ENCODE measurements around the gene PTPRD. TPM values are rescaled to one million over a fixed set of nuclear protein-coding genes. Genes with fewer than 3 reads are reported as not detected.

PTPRD gene
- total RNA-seq, 1 experiment from 2014 or later: not detected

GRCh38 chr9:8605096-8605495, 2007.7 kb downstream of the PTPRD start:
- intact Hi-C loops (cut with micrococcal nuclease; ENCODE audit: unreplicated experiment) (no loop called here), in situ Hi-C loops (cut with HindIII; ENCODE audit: low pct_unique_long_range_greater_than_20kb, low sequenced_read_pairs) (no loop called here)
- ChIA-PET CTCF (no interaction called here), POLR2A (no interaction called here)
- DNase-seq (ENCODE audit: low read depth, low spot score) (no peak), ATAC-seq (no peak)
- Histone ChIP-seq H3K9me3 (ENCODE audit: control insufficient read depth, insufficient read depth, low read depth, low read length) (no peaks in the 10 kb centered on the region), H3K4me1 (ENCODE audit: control insufficient read depth, insufficient read depth, low read length) (no peaks in the 10 kb centered on the region), H3K27me3 (ENCODE audit: control insufficient read depth, insufficient read depth, low read length) (no peaks in the 10 kb centered on the region), H3K4me3 (ENCODE audit: low read depth in 2 of 2, low read length in 2 of 2) (no peak overlapping the region), H3K36me3 (ENCODE audit: control insufficient read depth, insufficient read depth, low read length) (no peaks in the 10 kb centered on the region), H3K27ac (ENCODE audit: low read length) (no peak overlapping the region)
- no TSS peak for BruUV-seq (replicated peaks)
- TF ChIP-seq TCF7L2 (IDR thresholded peaks at IDR 0.05; ENCODE audit: low read depth, low read length) (no peak), POLR2AphosphoS5 (IDR thresholded peaks at IDR 0.05; ENCODE audit: low read depth, low read length) (no peak), CTCF (IDR thresholded peaks at IDR 0.05) (no peak), SIN3A (IDR thresholded peaks at IDR 0.05; ENCODE audit: borderline replicate concordance, insufficient read depth, low read depth, low read length) (no peak), REST (IDR thresholded peaks at IDR 0.05; ENCODE audit: insufficient read depth in 1 of 2, low read depth in 2 of 2, low read length in 1 of 2) (no peak)

- Histone ChIP-seq H3K4me1 (ENCODE audit: control insufficient read depth, insufficient read depth, low read length) (no peaks in the 10 kb centered on the region), H3K9me3 (ENCODE audit: control insufficient read depth, insufficient read depth, low read depth, low read length) (no peaks in the 10 kb centered on the region), H3K4me3 (ENCODE audit: low read depth in 2 of 2, low read length in 2 of 2) (no peak overlapping the region), H3K36me3 (ENCODE audit: control insufficient read depth, insufficient read depth, low read length) (no peaks in the 10 kb centered on the region), H3K27me3 (ENCODE audit: control insufficient read depth, insufficient read depth, low read length) (no peaks in the 10 kb centered on the region), H3K27ac (ENCODE audit: low read length) (no peak overlapping the region)
- ChIA-PET POLR2A (no interaction called here), CTCF (no interaction called here)
- ATAC-seq (no peak), DNase-seq (ENCODE audit: low read depth, low spot score) (no peak)
- intact Hi-C loops (cut with micrococcal nuclease; ENCODE audit: unreplicated experiment): no loop called here
- BruUV-seq (replicated peaks): no TSS peak
- TF ChIP-seq POLR2AphosphoS5 (IDR thresholded peaks at IDR 0.05; ENCODE audit: low read depth, low read length) (no peak), CTCF (IDR thresholded peaks at IDR 0.05) (no peak), TCF7L2 (IDR thresholded peaks at IDR 0.05; ENCODE audit: low read depth, low read length) (no peak), REST (IDR thresholded peaks at IDR 0.05; ENCODE audit: insufficient read depth in 1 of 2, low read depth in 2 of 2, low read length in 1 of 2) (no peak), SIN3A (IDR thresholded peaks at IDR 0.05; ENCODE audit: borderline replicate concordance, insufficient read depth, low read depth, low read length) (no peak)
- in situ Hi-C loops (cut with HindIII; ENCODE audit: low pct_unique_long_range_greater_than_20kb, low sequenced_read_pairs): no loop called here
Measured at GRCh38 chr9:8604201-8604600, 2008.6 kb downstream of the PTPRD start.
